ENCODE data around the gene RFPL4AL1. TPM values are rescaled to one million over a fixed set of nuclear protein-coding genes. Genes with fewer than 3 reads are reported as not detected.

The RFPL4AL1 gene
- total and polyA plus RNA-seq, 3 experiments from 2014 or later: not detected

DNA sequence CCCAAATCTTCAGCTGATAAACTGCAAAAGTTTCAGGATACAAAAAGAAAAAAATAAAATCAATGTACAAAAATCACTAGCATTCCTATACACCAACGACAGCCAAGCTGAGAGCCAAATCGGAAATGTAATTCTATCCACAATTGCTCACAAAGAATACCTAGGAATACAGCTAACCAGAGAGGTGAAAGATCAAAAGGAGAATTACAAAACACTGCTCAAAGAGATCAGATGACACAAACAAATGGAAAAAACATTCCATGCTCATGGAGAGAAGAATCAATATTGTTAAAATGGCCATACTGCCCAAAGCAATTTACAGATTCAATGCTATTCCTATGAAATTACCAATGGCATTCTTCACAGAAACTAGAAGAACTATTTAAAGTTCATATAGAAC is 33.4 kb downstream of the RFPL4AL1 start:
- no peak overlapping the region for H3K4me3 Mint-ChIP-seq
- ChIA-PET CTCF (no interaction called here), POLR2A (no interaction called here)
- H3K27me3 ChIP-seq (ENCODE audit: insufficient read depth, low read length, poor library complexity, severe bottlenecking): no peaks in the 10 kb centered on the region
- no peak overlapping the region for H3K4me3 ChIP-seq (ENCODE audit: low read length)
- H3K36me3 ChIP-seq (ENCODE audit: insufficient read depth, low read length): no peaks in the 10 kb centered on the region
- no peaks in the 10 kb centered on the region for H3K9me3 ChIP-seq (ENCODE audit: low read length)
- H3K27me3 Mint-ChIP-seq: peaks cover 6 to 33% of the 10 kb centered on the region in 2 donors
- H3K4me1 Mint-ChIP-seq: no peaks in the 10 kb centered on the region
- H3K4me1 ChIP-seq (ENCODE audit: insufficient read depth, low read length): no peaks in the 10 kb centered on the region
- H3K36me3 Mint-ChIP-seq: no peaks in the 10 kb centered on the region
- H3K27ac Mint-ChIP-seq: no peak overlapping the region
- no peak for DNase-seq
- no peak overlapping the region for H3K27ac ChIP-seq (ENCODE audit: low read depth, low read length)
- peaks cover 0 to 28% (median 16%) of the 10 kb centered on the region in 5 donors for H3K9me3 Mint-ChIP-seq

GRCh38 chr19:55809381-55810058 is 40.6 kb downstream of the RFPL4AL1 start:
- peak in 3 of 5 donors; percentile 1 to 13 (median 10) for DNase-seq
- POLR2A ChIA-PET: no interaction called here
- Mint-ChIP-seq H3K4me1 (peaks cover 0 to 5% (median 4%) of the 10 kb centered on the region in 3 donors), H3K27ac (no peak overlapping the region), H3K4me3 (no peak overlapping the region), H3K27me3 (peaks cover 10 to 21% of the 10 kb centered on the region in 2 donors), H3K9me3 (peaks cover 0 to 17% (median 10%) of the 10 kb centered on the region in 5 donors), H3K36me3 (no peaks in the 10 kb centered on the region)
- no peak overlapping the region for H3K27ac ChIP-seq (ENCODE audit: low read depth, low read length)
- CTCF ChIA-PET: interaction anchor here (1.4 kb wide), 1 partner anchor 177 kb away, joined by 4 read pairs; no protein-coding TSS in a partner anchor
- H3K9me3 ChIP-seq (ENCODE audit: low read length): no peaks in the 10 kb centered on the region
- no peaks in the 10 kb centered on the region for H3K27me3 ChIP-seq (ENCODE audit: insufficient read depth, low read length, poor library complexity, severe bottlenecking)
- H3K4me3 ChIP-seq (ENCODE audit: low read length): no peak overlapping the region
- no peaks in the 10 kb centered on the region for H3K36me3 ChIP-seq (ENCODE audit: insufficient read depth, low read length)
- H3K4me1 ChIP-seq (ENCODE audit: insufficient read depth, low read length): no peaks in the 10 kb centered on the region

DNA sequence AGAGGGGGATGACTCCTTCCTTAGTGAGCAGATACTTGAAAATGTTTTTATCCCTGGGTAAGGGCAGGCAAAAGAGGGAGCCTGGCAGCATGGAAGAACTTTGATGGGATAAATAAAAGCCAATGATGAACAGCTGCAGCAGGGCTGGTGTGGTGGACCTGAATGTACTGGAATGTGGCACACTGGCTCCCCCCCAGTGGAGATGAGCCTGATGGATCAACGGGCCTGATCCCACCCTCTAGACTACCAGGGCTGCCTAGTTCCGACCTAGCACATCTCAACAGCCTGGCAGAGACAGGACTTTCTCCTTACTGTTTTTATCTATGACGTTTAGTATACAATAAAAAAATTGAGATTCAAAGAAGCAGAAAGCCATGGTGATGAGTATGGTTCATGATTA is 42.4 kb downstream of the RFPL4AL1 start:
- Mint-ChIP-seq H3K4me3 (no peak overlapping the region), H3K27me3 (peaks cover 6 to 25% of the 10 kb centered on the region in 2 donors)
- POLR2A ChIA-PET: no interaction called here

GRCh38 chr19:55812449-55812848 is 43.5 kb downstream of the RFPL4AL1 start:
- Mint-ChIP-seq H3K4me1 (peaks cover 0 to 5% (median 4%) of the 10 kb centered on the region in 3 donors), H3K27me3 (peaks cover 10 to 29% of the 10 kb centered on the region in 2 donors), H3K4me3 (no peak overlapping the region), H3K27ac (no peak overlapping the region), H3K9me3 (peaks cover 0 to 9% (median 1%) of the 10 kb centered on the region in 5 donors), H3K36me3 (no peaks in the 10 kb centered on the region)
- no peaks in the 10 kb centered on the region for H3K4me1 ChIP-seq (ENCODE audit: insufficient read depth, low read length)
- ChIA-PET POLR2A (no interaction called here), CTCF (no interaction called here)
- H3K36me3 ChIP-seq (ENCODE audit: insufficient read depth, low read length): no peaks in the 10 kb centered on the region
- H3K27me3 ChIP-seq (ENCODE audit: insufficient read depth, low read length, poor library complexity, severe bottlenecking): no peaks in the 10 kb centered on the region
- H3K9me3 ChIP-seq (ENCODE audit: low read length): no peaks in the 10 kb centered on the region
- DNase-seq: no peak
- H3K4me3 ChIP-seq (ENCODE audit: low read length): no peak overlapping the region
- no peak overlapping the region for H3K27ac ChIP-seq (ENCODE audit: low read depth, low read length)

More for the DNA sequence above, 42.4 kb downstream of the RFPL4AL1 start:
- no peak overlapping the region for H3K27ac Mint-ChIP-seq
- Histone ChIP-seq H3K4me3 (ENCODE audit: low read length) (no peak overlapping the region), H3K27me3 (ENCODE audit: insufficient read depth, low read length, poor library complexity, severe bottlenecking) (no peaks in the 10 kb centered on the region), H3K9me3 (ENCODE audit: low read length) (no peaks in the 10 kb centered on the region), H3K27ac (ENCODE audit: low read depth, low read length) (no peak overlapping the region), H3K36me3 (ENCODE audit: insufficient read depth, low read length) (no peaks in the 10 kb centered on the region), H3K4me1 (ENCODE audit: insufficient read depth, low read length) (no peaks in the 10 kb centered on the region)
- CTCF ChIA-PET: no interaction called here
- H3K4me1 Mint-ChIP-seq: peaks cover 0 to 5% (median 4%) of the 10 kb centered on the region in 3 donors
- peaks cover 0 to 9% (median 8%) of the 10 kb centered on the region in 5 donors for H3K9me3 Mint-ChIP-seq
- DNase-seq: no peak
- no peaks in the 10 kb centered on the region for H3K36me3 Mint-ChIP-seq

DNA sequence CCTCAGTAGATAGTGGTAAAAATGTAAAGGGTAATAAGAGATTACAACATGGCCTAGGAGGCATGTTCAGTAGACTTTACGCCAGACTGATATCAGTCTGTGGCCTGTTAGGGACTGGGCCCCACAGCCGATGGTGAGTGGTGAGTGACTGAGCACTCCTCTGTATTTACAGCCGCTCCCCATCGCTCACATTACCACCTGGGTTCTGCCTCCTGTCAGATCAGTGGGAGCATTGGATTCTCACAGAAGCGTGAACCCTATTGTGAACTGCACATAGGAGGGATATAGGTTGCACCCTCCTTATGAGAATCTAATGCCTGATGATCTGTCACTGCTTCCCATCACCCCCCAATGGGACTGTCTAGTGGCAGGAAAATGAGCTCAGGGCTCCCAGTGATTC is 45.0 kb downstream of the RFPL4AL1 start:
- Mint-ChIP-seq H3K27me3 (peaks cover 10 to 29% of the 10 kb centered on the region in 2 donors), H3K27ac (no peak overlapping the region), H3K36me3 (no peaks in the 10 kb centered on the region), H3K4me3 (no peak overlapping the region), H3K4me1 (peaks cover 0 to 5% (median 4%) of the 10 kb centered on the region in 3 donors), H3K9me3 (peaks cover 0 to 5% (median 0%) of the 10 kb centered on the region in 5 donors)
- H3K9me3 ChIP-seq (ENCODE audit: low read length): no peaks in the 10 kb centered on the region
- H3K27me3 ChIP-seq (ENCODE audit: insufficient read depth, low read length, poor library complexity, severe bottlenecking): no peaks in the 10 kb centered on the region
- no peak overlapping the region for H3K27ac ChIP-seq (ENCODE audit: low read depth, low read length)
- CTCF ChIA-PET: no interaction called here
- no peak for DNase-seq
- POLR2A ChIA-PET: no interaction called here
- no peak overlapping the region for H3K4me3 ChIP-seq (ENCODE audit: low read length)
- no peaks in the 10 kb centered on the region for H3K36me3 ChIP-seq (ENCODE audit: insufficient read depth, low read length)
- no peaks in the 10 kb centered on the region for H3K4me1 ChIP-seq (ENCODE audit: insufficient read depth, low read length)

DNA sequence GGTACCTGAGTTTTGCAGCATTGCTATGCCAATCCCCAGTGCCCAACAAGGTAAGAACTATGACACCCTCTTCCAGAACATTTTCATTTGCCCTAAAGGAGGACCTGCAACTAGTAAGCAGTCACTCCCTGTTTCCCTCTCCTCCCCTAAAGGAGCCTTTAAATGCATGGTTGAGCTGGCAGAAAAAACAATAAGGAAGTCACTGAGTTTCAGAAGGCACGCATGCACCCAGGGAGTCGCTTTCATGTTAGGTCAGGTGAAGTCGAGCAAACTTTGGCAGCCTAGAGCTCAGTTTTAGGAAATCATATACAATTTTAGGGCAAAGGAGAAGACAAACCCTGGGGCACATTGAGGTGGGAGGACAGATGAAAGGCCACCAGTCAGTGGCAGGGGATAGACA is 51.1 kb downstream of the RFPL4AL1 start:
- no peaks in the 10 kb centered on the region for H3K4me1 Mint-ChIP-seq
- Histone ChIP-seq H3K4me3 (ENCODE audit: low read length) (no peak overlapping the region), H3K27ac (ENCODE audit: low read depth, low read length) (no peak overlapping the region), H3K4me1 (ENCODE audit: insufficient read depth, low read length) (no peaks in the 10 kb centered on the region), H3K36me3 (ENCODE audit: insufficient read depth, low read length) (no peaks in the 10 kb centered on the region), H3K9me3 (ENCODE audit: low read length) (no peaks in the 10 kb centered on the region), H3K27me3 (ENCODE audit: insufficient read depth, low read length, poor library complexity, severe bottlenecking) (no peaks in the 10 kb centered on the region)
- ChIA-PET CTCF (no interaction called here), POLR2A (no interaction called here)
- DNase-seq: no peak
- no peak overlapping the region for H3K27ac Mint-ChIP-seq
- peaks cover 4 to 12% of the 10 kb centered on the region in 2 donors for H3K27me3 Mint-ChIP-seq
- H3K9me3 Mint-ChIP-seq: peaks cover 0 to 6% (median 0%) of the 10 kb centered on the region in 5 donors
- no peaks in the 10 kb centered on the region for H3K36me3 Mint-ChIP-seq
- H3K4me3 Mint-ChIP-seq: no peak overlapping the region

Other genes with a start within 250 kb of the RFPL4AL1 start
- gene SBK2, start 232.0 kb upstream of the RFPL4AL1 start, total RNA-seq: not detected
- not detected for gene SBK2, start 232.0 kb upstream of the RFPL4AL1 start, polyA plus RNA-seq
- not detected for gene SBK3, start 223.6 kb upstream of the RFPL4AL1 start, total RNA-seq
- gene SBK3, start 223.6 kb upstream of the RFPL4AL1 start, polyA plus RNA-seq: not detected
- 1 to 10 TPM; 6.0 to 6.6 TPM for gene ZNF579, start 188.3 kb upstream of the RFPL4AL1 start, total RNA-seq
- 0.35 TPM for gene ZNF579, start 188.3 kb upstream of the RFPL4AL1 start, polyA plus RNA-seq
- 10 to 100 TPM; 23.9 to 25.8 TPM for gene FIZ1, start 169.6 kb upstream of the RFPL4AL1 start, total RNA-seq
- gene FIZ1, start 169.6 kb upstream of the RFPL4AL1 start, polyA plus RNA-seq: 4.6 TPM
- gene ZNF524, start 168.8 kb upstream of the RFPL4AL1 start, total RNA-seq: 10 to 100 TPM; 13.9 to 15.8 TPM
- gene ZNF524, start 168.8 kb upstream of the RFPL4AL1 start, polyA plus RNA-seq: 35.9 TPM
- 10 to 100 TPM; 12.7 to 15.3 TPM for gene ZNF865, start 163.5 kb upstream of the RFPL4AL1 start, total RNA-seq
- gene ZNF865, start 163.5 kb upstream of the RFPL4AL1 start, polyA plus RNA-seq: 0.21 TPM
- 1 to 10 TPM; 2.6 to 2.9 TPM for gene ZNF784, start 144.6 kb upstream of the RFPL4AL1 start, total RNA-seq
- 1.0 TPM for gene ZNF784, start 144.6 kb upstream of the RFPL4AL1 start, polyA plus RNA-seq
- gene ZNF580, start 128.1 kb upstream of the RFPL4AL1 start, total RNA-seq: 10 to 100 TPM; 39.6 to 41.3 TPM
- 15.2 TPM for gene ZNF580, start 128.1 kb upstream of the RFPL4AL1 start, polyA plus RNA-seq
- 10 to 100 TPM; 32.8 to 34.4 TPM for gene ZNF581, start 125.5 kb upstream of the RFPL4AL1 start, total RNA-seq
- gene ZNF581, start 125.5 kb upstream of the RFPL4AL1 start, polyA plus RNA-seq: 23.4 TPM
- gene CCDC106, start 120.9 kb upstream of the RFPL4AL1 start, total RNA-seq: 1 to 10 TPM; 2.0 to 2.2 TPM
- gene CCDC106, start 120.9 kb upstream of the RFPL4AL1 start, polyA plus RNA-seq: 0.54 TPM
- 100 to 1,000 TPM; 374 to 386 TPM for gene U2AF2, start 114.1 kb upstream of the RFPL4AL1 start, total RNA-seq
- gene U2AF2, start 114.1 kb upstream of the RFPL4AL1 start, polyA plus RNA-seq: 9.5 TPM
- gene EPN1, start 93.9 kb upstream of the RFPL4AL1 start, total RNA-seq: 10 to 100 TPM; 39.0 to 40.2 TPM
- 20.2 TPM for gene EPN1, start 93.9 kb upstream of the RFPL4AL1 start, polyA plus RNA-seq
- gene NLRP9, start 30.7 kb upstream of the RFPL4AL1 start, total RNA-seq: not detected
- gene NLRP9, start 30.7 kb upstream of the RFPL4AL1 start, polyA plus RNA-seq: not detected
- gene RFPL4A, start 10.0 kb upstream of the RFPL4AL1 start, total RNA-seq: not detected
- not detected for gene RFPL4A, start 10.0 kb upstream of the RFPL4AL1 start, polyA plus RNA-seq
- under 1 TPM; 0.07 to 0.11 TPM for gene NLRP11, start 62.9 kb downstream of the RFPL4AL1 start, total RNA-seq
- gene NLRP11, start 62.9 kb downstream of the RFPL4AL1 start, polyA plus RNA-seq: not detected
- gene NLRP4, start 67.4 kb downstream of the RFPL4AL1 start, total RNA-seq: not detected
- gene NLRP4, start 67.4 kb downstream of the RFPL4AL1 start, polyA plus RNA-seq: not detected
- gene NLRP13, start 163.2 kb downstream of the RFPL4AL1 start, total RNA-seq: not detected
- gene NLRP13, start 163.2 kb downstream of the RFPL4AL1 start, polyA plus RNA-seq: not detected
- not detected for gene NLRP8, start 178.7 kb downstream of the RFPL4AL1 start, total RNA-seq
- gene NLRP8, start 178.7 kb downstream of the RFPL4AL1 start, polyA plus RNA-seq: not detected
- not detected for gene NLRP5, start 217.7 kb downstream of the RFPL4AL1 start, total RNA-seq
- not detected for gene NLRP5, start 217.7 kb downstream of the RFPL4AL1 start, polyA plus RNA-seq

All from CD8-positive, alpha-beta memory T cell (primary cell).